Erythroblast (primary cell): ENCODE results near the gene CLTB.

ENCODE experiments used
- GATA1 ChIP-seq: IDR thresholded peaks from 2 replicates; pipeline ENCODE4 v1.6.1; 2011; ENCODE audit warnings: low read depth, mild to moderate bottlenecking, control low read depth, low read length, moderate library complexity
- POLR2A ChIP-seq: IDR thresholded peaks from 2 replicates; pipeline ENCODE4 v1.6.1; 2011; ENCODE audit warnings: mild to moderate bottlenecking, low read length

GRCh38 chr5:176420086-176420485 is 3.7 kb upstream of the CLTB start:
- TF ChIP-seq POLR2A (no peak), GATA1 (no peak)
